A673 (cell line): ENCODE data around the gene BUD31. TPM values are rescaled to one million over a fixed set of nuclear protein-coding genes. Genes with fewer than 3 reads are reported as not detected.

Experiments used
- BruUV-seq: library from RNA; stranded (reverse); fragments of 400-500 nt; replicated peaks from 2 replicates; lab custom pipeline; 2021; lab: Mats Ljungman, UMichigan
- CTCF ChIA-PET: fragments of 300-600 bp; sonication (Branson Sonifier 250); formaldehyde crosslinking; loops from one replicate; lab custom pipeline; 2022; ENCODE audit warnings: antibody characterized with exemption; lab: Charles Lee
- POLR2A ChIA-PET: fragments of 300-600 bp; sonication (Branson Sonifier 250); formaldehyde crosslinking; loops from one replicate; lab custom pipeline; 2022; ENCODE audit warnings: antibody characterized with exemption; ENCODE audit not compliant: low non-redundant PET; lab: Charles Lee
- DNase-seq: peaks from one replicate; pipeline ENCODE4 v3.0.0-alpha.2; 2015; ENCODE audit warnings: low spot score
- H3K27ac ChIP-seq: fragments of 200-600 bp; sonication (generic); 2 replicates; pipeline ENCODE4 v1.5.1; 2016; ENCODE audit warnings: mixed run types, low read depth, mild to moderate bottlenecking, mixed read lengths, antibody characterized with exemption, low read length; ENCODE audit not compliant: poor library complexity, severe bottlenecking
- H3K27me3 ChIP-seq: fragments of 200-600 bp; sonication (generic); replicated peaks from 2 replicates; pipeline ENCODE4 v1.6.1; 2017; ENCODE audit warnings: mixed run types, low read depth, mild to moderate bottlenecking, mixed read lengths, antibody characterized with exemption, low read length; ENCODE audit not compliant: insufficient read depth, poor library complexity
- H3K36me3 ChIP-seq: fragments of 200-600 bp; sonication (generic); 2 replicates; pipeline ENCODE4 v1.6.1; 2016; ENCODE audit warnings: mixed run types, mild to moderate bottlenecking, mixed read lengths, antibody characterized with exemption, low read length; ENCODE audit not compliant: insufficient read depth, poor library complexity, severe bottlenecking
- H3K4me1 ChIP-seq: fragments of 200-600 bp; sonication (generic); 2 replicates; pipeline ENCODE4 v1.6.1; 2017; ENCODE audit warnings: mixed run types, mild to moderate bottlenecking, mixed read lengths, antibody characterized with exemption, low read length; ENCODE audit not compliant: insufficient read depth, poor library complexity, severe bottlenecking
- H3K4me3 ChIP-seq: fragments of 200-600 bp; sonication (generic); 2 replicates; pipeline ENCODE4 v1.5.1; 2016; ENCODE audit warnings: low read depth, mixed run types, mild to moderate bottlenecking, mixed read lengths, low read length; ENCODE audit not compliant: poor library complexity, severe bottlenecking
- H3K9me3 ChIP-seq: fragments of 200-600 bp; sonication (generic); 2 replicates; pipeline ENCODE4 v1.6.1; 2016; ENCODE audit warnings: mixed run types, low read depth, mild to moderate bottlenecking, mixed read lengths, antibody characterized with exemption, low read length; ENCODE audit not compliant: poor library complexity, severe bottlenecking
- EZH2 ChIP-seq: fragments of 200-600 bp; sonication (generic); IDR thresholded peaks from 2 replicates; pipeline ENCODE4 v1.6.1; 2017; ENCODE audit warnings: borderline replicate concordance, low read depth, mild to moderate bottlenecking, mixed read lengths, antibody characterized with exemption, low read length; ENCODE audit not compliant: poor library complexity, severe bottlenecking
- intact Hi-C: fragments of 100-400 bp; cut with micrococcal nuclease; formaldehyde crosslinking; loops from one replicate; pipeline ENCODE4 v1.10.0; 2022; ENCODE audit not compliant: unreplicated experiment
- total RNA-seq: library from RNA; stranded (reverse); gene quantifications from 2 replicates; pipeline ENCODE4 v1.2.3, GENCODE V29; 2021
- TF ChIP-seq, protein P1 (sequence below): fragments of 300-800, 200-600 bp; sonication (generic); conservative IDR thresholded peaks from 2 replicates; pipeline ENCODE4 v1.5.1; 2017; ENCODE audit warnings: low read depth, mild to moderate bottlenecking, antibody characterized with exemption, low read length, moderate library complexity, mixed read lengths

Gene BUD31
- total RNA-seq, 1 experiment from 2014 or later, result 194 TPM

DNA sequence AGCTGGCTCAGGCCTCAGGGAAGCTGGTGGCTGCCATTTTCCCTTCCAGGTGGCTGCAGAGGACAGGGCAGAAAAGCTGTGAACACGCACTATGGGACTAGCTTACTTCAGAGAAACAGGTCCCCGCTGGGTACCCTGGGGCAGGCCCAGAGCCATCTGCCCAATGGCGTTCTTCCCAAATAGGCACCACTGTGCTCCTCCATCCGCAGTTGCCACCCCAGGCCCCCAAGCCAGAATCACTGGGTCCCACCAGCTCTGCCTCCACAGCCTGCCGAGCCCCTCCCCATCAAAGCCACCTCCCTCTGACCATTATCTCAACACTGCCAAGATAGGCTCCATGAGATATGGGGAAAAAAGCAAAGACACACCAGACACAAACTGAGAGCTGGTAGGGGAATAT is 11.4 kb downstream of the BUD31 start:
- TF ChIP-seq, protein P1, sequence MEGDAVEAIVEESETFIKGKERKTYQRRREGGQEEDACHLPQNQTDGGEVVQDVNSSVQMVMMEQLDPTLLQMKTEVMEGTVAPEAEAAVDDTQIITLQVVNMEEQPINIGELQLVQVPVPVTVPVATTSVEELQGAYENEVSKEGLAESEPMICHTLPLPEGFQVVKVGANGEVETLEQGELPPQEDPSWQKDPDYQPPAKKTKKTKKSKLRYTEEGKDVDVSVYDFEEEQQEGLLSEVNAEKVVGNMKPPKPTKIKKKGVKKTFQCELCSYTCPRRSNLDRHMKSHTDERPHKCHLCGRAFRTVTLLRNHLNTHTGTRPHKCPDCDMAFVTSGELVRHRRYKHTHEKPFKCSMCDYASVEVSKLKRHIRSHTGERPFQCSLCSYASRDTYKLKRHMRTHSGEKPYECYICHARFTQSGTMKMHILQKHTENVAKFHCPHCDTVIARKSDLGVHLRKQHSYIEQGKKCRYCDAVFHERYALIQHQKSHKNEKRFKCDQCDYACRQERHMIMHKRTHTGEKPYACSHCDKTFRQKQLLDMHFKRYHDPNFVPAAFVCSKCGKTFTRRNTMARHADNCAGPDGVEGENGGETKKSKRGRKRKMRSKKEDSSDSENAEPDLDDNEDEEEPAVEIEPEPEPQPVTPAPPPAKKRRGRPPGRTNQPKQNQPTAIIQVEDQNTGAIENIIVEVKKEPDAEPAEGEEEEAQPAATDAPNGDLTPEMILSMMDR, result no peak
- no peak for TF ChIP-seq EZH2
- intact Hi-C loops, result no loop called here
- no peaks in the 10 kb centered on the region for H3K27me3 ChIP-seq
- H3K36me3 ChIP-seq, result peaks cover 84% of the 10 kb centered on the region
- ChIA-PET CTCF (no interaction called here), POLR2A (no interaction called here)
- no peak overlapping the region for H3K27ac ChIP-seq
- DNase-seq, result no peak
- no peaks in the 10 kb centered on the region for H3K9me3 ChIP-seq
- H3K4me3 ChIP-seq, result no peak overlapping the region
- H3K4me1 ChIP-seq, result no peaks in the 10 kb centered on the region
- BruUV-seq, result no TSS peak

DNA sequence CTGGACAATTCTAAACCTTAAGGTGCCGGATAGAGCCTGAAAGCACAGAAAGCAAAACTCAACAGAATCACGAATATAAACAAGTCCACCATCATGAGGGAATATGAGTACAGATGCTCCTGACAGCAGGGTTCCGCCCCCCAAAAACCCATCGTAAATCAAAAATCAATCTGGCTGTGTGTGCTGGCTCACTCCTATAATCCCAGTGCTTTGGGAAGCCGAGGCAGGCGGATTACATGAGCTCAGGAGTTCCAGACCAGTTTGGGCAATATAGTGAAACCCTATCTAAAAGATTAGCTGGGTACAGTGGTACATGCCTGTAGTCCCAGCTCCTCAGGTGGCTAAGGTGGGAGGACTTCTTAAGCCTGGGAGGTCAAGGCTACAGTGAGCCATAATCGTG is 12.2 kb downstream of the BUD31 start:
- intact Hi-C loops, result no loop called here
- DNase-seq, result no peak
- H3K4me1 ChIP-seq, result no peaks in the 10 kb centered on the region
- POLR2A ChIA-PET, result no interaction called here
- no peak overlapping the region for H3K27ac ChIP-seq
- H3K27me3 ChIP-seq, result no peaks in the 10 kb centered on the region
- no peak overlapping the region for H3K4me3 ChIP-seq
- CTCF ChIA-PET, result no interaction called here
- BruUV-seq, result no TSS peak
- TF ChIP-seq, protein P1, result no peak
- TF ChIP-seq EZH2, result no peak
- peaks cover 78% of the 10 kb centered on the region for H3K36me3 ChIP-seq
- no peaks in the 10 kb centered on the region for H3K9me3 ChIP-seq

DNA sequence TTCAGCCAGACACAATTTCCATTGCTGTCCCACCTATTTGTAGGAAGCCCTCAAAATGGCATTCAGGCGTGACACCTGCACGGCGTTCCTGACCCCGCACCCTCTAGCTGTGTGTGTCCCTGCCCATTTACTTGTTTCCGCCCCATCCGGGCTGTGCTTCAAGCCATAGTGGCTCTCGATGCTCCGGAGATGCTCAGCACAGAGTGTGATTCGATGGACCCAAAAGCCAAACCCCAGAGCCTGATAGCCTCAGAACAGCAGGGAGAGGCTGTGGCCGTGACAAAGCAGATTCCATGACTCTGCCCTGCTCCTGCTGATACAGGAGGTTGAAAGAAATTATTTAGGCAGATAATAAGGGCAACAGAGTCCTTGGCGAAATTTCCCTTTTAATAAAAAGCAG is 13.4 kb downstream of the BUD31 start:
- no TSS peak for BruUV-seq
- peaks cover 66% of the 10 kb centered on the region for H3K36me3 ChIP-seq
- H3K9me3 ChIP-seq, result no peaks in the 10 kb centered on the region
- POLR2A ChIA-PET, result no interaction called here
- no peak overlapping the region for H3K4me3 ChIP-seq
- TF ChIP-seq, protein P1, result no peak
- no peak for TF ChIP-seq EZH2
- no peak overlapping the region for H3K27ac ChIP-seq
- CTCF ChIA-PET, result no interaction called here
- no peaks in the 10 kb centered on the region for H3K4me1 ChIP-seq
- intact Hi-C loops, result no loop called here
- DNase-seq, result no peak
- no peaks in the 10 kb centered on the region for H3K27me3 ChIP-seq
